GM19468 (cell line): Measurements from ENCODE around the gene FADS1.
A peak's percentile ranks its signal among the peaks of the same experiment; 100 is the strongest.

ENCODE experiments used
- ATAC-seq: cut with Tn5 transposase; IDR thresholded peaks from one replicate; pipeline ENCODE4 v1.9.1; 2021; ENCODE audit warnings: mild to moderate bottlenecking, moderate library complexity, moderate number of reproducible peaks; ENCODE audit not compliant: unreplicated experiment; ENCODE audit errors: extremely low read depth

The FADS1 gene

DNA sequence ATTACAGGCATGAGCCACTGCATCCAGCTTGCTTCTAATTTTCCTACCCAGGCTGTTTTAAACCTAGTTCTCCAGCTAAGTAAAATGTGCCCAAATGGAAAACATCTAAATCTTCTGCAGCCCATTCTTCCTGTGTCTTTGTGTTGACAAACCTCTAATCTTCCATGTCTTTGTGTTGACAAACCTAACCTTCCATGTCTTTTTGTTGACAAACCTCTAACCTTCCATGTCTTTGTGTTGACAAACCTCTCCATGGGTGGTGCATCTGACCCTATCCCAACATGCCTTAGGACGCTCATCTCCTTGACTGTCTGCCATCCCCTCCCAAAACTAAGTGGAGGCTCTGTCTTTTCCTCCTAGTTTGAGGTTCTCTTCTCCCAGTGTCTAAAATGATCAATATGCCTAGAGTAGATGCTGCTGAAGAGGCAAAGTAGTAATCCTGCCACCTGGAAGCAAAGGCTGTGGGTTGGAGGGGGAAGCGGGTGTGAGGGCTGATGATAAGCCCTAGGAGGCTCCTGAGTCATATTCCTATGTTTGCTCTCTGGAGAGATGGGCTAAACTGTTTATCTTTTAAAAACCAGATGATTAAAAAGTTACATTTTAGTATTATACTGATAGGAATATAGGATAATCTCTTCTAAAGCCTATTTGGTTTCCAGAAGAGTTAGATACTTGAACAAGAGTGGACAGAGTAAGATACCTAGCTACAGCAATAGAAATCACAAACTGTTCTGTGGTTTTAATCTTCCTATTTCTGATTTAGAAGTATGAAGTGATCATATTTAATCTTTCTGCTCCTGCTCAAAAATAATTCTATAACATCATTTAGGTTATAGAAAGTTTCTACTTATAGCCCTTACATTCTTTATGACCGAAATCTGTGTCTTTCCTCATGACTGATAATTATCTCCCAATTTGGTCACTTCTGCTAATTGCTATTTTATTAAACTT lies 16.2 kb downstream of the FADS1 start:
- ATAC-seq, result no peak

DNA sequence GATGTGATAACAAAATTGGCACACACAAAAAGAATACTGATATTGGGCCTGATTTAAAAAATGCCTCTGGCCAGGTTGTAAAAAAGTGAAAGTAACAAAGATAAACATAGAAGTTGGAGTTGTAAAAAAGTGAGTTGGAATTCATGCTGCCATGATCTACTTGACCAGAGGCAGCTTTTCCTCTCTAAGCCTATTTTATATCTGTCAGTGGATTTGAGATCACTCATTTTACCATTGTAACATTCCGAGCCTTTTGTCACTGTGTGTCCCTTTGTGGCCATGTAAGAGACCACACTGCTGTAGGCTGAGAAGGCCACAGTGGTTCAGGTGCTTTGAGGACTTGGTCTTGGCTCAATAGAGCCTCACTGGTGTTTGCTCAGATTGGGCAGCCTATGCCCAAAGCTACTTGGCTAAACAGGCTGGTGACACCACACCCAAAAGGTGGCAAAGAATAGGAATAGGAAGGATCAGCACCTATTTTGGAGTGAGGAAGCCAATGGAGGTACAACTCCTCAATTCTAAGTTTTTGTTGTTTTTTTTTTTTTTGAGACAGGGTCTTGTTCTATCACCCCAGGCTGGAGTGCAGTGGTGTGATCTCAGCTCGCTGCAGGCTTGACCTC lies 17.0 kb downstream of the FADS1 start:
- ATAC-seq, result no peak

GRCh38 chr11:61797263-61797944 lies 19.4 kb downstream of the FADS1 start:
- ATAC-seq, result no peak

- no peak for ATAC-seq
Measured at GRCh38 chr11:61795876-61796526, 20.8 kb downstream of the FADS1 start.

DNA sequence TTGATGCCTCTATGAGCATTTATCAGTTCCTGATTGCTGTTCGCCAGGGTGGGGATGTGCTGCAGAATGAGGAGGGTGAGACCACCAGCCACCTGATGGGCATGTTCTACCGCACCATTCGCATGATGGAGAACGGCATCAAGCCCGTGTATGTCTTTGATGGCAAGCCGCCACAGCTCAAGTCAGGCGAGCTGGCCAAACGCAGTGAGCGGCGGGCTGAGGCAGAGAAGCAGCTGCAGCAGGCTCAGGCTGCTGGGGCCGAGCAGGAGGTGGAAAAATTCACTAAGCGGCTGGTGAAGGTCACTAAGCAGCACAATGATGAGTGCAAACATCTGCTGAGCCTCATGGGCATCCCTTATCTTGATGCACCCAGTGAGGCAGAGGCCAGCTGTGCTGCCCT lies 21.3 kb downstream of the FADS1 start:
- no peak for ATAC-seq

GRCh38 chr11:61794579-61794978 lies 22.2 kb downstream of the FADS1 start:
- ATAC-seq, result no peak

GRCh38 chr11:61793829-61794204 lies 23.0 kb downstream of the FADS1 start:
- no peak for ATAC-seq

- no peak for ATAC-seq
Measured at GRCh38 chr11:61793083-61793828, 23.5 kb downstream of the FADS1 start.

- peak; percentile 44 for ATAC-seq
Measured at GRCh38 chr11:61792310-61793082, 24.3 kb downstream of the FADS1 start, which contains the start of the genes FEN1 and TMEM258. TSS of gene FEN1 (plus strand) at chr11:61792911. CDS start at chr11:61795362, 2,451 bp downstream. TSS of gene TMEM258 (minus strand) at chr11:61792599. CDS start at chr11:61792558, 41 bp downstream.

- ATAC-seq, result no peak
Measured at GRCh38 chr11:61791737-61792309, 25.0 kb downstream of the FADS1 start.

DNA sequence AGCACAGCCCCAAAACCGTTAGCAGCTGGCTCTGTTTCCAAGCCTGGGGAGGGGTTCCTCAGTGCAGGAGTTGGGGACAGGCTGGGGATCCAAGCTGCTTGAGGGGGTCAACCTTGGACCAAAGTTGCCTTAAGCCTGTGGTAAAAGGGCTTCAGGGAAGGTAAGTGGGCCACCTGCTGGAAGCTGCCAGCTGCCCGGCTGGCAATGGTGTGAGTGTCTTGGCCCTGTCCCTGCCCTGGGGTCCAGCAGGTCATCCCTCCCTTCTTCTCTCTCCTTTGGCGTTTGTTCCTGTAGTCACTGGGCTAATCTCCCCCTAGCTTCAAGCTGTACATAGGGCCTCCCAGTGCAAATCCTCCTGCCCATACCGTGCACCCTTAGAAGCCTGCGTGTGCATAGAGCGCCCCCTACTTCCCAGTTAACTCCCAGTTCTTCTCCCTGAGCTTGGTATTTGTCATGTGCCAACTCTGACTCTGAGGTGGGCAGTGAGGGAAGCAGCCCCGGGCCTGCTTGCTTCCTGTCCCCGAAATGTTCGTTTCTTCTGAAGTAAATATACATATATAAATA lies 28.8 kb downstream of the FADS1 start:
- no peak for ATAC-seq

DNA sequence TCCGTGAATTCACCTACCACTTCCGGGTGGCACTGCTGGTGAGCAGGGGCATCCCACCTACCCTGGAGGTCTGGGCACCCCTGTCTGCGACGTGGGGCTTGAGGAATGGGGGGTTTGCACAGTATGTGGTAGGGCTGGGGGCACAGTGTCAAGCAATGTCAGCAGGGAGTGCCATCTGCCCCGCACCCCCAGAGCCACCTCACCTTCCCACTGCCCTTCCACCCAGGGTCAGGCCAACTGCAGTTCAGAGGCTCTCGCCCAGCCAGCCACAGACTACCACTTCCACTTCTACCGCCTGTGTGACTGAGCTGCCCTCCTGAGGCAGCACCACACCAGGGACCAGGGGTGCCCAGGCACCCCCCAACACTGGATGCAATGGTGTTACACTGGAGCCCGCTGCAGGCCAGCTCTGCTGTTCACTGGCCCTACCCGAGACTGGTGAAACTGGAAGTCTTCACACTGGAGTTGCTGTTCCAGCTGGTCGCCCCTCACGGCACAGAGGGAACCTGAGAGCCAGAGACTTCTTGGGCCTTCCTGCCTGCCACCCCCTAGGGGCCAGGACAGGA lies 30.9 kb downstream of the FADS1 start:
- no peak for ATAC-seq

DNA sequence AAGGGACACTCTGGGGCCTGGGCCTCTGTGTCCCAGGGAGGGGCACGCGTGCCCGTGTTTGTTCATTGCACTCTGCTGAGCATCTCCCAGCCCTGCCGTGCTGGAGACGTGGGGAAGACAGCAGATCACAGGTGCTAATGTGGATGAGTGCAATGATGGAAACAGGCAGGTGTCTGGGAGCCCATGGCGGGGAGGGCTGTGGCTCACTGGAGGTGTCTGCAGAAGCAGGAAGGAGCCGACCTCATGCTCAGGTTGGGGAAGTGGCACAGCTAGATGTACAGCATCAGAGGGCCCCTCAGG lies 32.3 kb downstream of the FADS1 start:
- no peak for ATAC-seq

DNA sequence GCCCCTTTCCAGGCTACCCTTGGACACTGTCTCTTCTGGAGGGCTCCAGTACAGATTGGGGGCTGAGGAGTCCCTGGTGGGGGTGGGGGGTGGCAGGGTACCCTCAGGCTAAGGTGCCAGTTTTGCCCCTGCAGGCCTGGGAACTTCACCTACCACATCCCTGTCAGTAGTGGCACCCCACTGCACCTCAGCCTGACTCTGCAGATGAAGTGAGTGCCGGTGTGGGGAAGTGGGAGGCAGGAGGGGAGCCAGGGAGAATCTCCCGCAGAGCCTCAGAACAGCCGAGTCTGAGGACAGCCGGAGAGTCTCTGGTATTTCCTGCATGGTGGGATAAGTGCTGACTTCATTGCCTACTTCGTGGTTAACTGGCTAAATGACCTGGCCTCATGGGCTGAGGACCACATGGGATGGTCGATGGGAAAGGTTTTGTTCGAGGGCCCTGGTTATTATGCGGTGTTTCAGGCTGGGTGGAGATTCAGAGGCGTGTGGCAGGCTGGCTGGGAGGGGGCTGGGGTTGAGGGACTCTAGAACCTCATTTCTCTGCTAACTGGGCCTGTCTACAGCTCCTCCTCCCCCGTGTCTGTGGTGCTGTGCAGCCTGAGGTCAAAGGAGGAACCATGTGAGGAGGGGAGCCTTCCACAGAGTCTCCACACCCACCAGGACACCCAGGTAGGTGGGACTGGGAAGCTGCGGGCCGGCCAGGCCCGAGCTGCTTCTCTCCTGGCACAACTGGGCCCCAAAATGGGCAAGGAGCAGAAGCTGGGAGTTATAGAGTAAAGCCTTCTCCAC lies 32.9 kb downstream of the FADS1 start:
- no peak for ATAC-seq

- ATAC-seq, result no peak
Measured at GRCh38 chr11:61782841-61783240, 34.0 kb downstream of the FADS1 start.

DNA sequence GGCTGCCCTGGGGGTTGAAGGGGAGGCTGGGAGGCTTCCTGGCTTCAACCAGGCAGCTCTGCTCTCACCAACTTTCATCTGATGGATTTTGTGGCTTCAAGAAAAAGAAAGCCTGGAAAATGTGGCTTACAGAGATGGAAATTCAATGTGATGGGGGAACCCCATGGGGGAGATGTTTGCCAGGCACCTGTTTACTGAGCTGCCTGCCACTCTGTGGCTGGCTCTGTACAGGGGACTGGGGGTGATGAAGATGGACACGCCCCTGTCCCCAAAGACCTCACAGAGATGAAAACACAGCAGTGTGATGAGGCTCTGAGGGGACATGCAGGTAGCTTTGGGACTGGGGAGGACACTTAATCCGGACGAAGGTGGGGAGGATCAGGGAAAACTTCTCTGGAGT lies 34.5 kb downstream of the FADS1 start:
- ATAC-seq, result no peak

- ATAC-seq, result no peak
Measured at GRCh38 chr11:61781585-61781984, 35.2 kb downstream of the FADS1 start.
